GM18517 (cell line): Measurements from ENCODE around the gene LETM1.

ENCODE experiments used
- ATAC-seq: cut with Tn5 transposase; IDR thresholded peaks from one replicate; pipeline ENCODE4 v1.9.1; 2021; ENCODE audit warnings: mild to moderate bottlenecking, moderate library complexity; ENCODE audit not compliant: unreplicated experiment

The LETM1 gene

DNA sequence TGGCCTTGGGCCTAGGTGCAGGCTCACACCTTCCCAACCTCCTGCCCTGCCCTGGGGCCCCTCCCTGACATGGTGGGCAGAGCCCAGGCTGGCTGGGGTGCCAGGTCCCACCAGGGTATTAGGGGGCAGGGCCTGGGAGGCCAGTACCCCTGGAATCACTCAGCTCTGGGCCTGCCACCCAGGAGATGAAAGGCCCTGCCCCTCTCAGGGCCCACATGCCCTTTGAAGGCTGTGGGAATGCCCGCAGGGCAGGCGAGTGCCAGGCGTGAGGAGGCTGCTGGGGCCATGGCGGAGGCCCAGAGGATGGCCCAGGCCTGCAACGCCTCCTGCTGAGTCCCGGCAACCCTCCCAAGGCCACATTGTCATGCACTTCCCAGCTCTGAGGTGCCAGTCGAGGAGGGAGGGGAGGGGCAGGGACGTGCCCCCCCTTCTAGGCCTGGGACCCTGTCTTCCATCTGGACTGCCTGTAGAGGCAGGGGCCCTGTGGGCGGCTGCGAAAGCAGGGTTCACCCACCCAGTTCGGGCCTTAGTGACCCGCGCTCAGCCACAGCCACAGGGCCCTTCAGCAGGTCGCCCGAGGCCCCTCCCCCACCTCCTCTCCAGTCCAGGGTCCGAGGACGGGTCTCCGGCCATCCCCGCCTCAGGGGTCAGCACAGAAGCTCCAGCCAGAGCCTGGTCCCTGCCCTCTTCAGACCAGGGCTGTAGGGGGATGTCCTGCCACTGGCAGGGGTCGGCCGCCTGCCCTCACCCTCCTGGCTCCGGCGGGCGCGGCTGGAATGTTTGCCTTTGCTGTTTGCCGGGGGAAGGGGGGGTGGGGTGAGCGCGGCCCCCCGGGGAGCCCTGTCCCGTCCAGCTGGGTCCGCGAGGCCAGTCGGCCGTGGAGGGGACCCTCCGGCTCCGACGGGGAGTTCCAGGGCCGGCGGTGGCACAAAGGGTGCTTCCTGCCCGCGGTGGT is 89.6 kb downstream of the LETM1 start:
- ATAC-seq: no peak

DNA sequence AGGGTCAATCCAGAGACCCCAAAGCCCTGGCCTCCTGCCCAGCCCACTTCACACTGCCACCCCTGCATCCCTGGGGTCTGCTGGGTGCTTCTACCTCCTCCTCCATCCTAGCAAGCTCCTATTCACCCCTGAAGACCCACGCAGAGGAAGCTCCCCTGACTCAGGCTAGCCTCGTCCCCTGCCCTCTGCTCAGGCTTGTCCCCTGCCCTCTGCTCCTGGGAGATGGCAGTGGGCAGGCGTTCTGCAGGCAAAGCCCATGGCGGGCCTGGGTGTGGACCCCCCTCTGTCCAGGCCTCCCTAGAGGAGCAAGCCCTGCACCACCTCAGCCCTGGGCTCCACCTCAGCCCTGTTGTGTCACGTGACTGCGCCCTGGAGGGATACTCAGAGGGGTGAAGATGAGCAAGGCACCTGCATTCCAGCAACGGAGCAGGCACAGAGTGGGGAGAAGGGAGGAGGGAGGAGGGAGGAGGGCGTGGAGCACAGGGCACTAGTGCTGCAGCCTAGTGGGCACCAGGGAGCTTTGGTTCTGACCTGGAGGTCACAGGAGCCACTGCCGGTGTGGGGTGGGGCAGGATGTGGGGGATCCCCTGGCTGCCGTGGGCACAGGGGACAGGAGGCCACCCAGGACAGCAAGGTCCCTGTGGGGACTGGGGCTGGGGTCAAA is 90.4 kb downstream of the LETM1 start:
- no peak for ATAC-seq

GRCh38 chr4:1764670-1765069 is 91.3 kb downstream of the LETM1 start:
- ATAC-seq: no peak

DNA sequence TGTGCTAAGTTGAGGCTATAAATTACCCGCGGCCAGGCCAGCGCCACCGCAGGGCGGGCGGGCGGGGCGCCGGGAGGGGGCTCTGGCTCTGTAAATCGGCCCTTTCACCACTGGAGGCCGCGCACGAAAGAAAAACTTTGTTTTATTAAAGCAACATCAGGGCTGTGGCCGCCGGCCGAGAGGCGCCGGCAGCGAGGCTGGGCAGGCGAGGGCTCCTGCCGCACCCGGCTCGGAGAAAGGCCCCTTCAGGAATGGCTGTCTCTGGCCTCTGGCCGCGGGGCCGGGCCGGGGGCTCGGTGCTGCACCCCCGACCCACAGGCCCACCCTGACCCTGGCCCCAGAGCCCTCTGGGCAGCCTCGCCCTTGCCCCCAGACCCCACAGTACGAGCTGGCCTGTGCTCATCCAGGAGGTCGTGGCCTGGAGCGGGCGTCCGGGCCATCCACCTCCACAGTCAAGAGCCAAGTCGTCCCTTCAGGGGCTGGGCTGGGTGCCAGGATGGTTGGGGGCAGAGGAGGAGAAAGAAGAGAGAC is 92.3 kb downstream of the LETM1 start:
- no peak for ATAC-seq

DNA sequence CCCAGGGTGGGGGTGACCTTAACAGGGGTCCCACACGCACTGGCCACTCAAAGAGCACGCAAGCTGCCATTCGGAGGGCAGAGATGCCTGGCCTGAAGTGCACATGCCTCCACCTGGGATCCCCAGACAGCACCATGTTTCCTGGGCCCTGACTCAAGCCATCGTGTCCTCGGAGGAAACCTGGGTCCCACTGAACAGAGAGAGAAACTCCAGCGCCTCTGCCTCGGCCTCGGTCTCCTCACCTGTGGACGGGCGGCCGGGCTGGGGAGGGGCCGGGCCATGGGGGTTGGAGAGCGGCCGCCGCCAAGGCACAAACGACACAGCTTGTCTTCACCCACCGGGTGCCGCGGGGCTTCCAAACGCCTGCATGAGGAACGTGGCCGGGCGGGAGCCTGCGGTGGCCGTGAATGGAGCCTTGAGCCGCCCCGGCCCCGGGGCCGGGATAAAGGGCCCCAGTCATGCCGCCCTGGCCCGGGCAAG is 92.8 kb downstream of the LETM1 start:
- ATAC-seq: no peak

DNA sequence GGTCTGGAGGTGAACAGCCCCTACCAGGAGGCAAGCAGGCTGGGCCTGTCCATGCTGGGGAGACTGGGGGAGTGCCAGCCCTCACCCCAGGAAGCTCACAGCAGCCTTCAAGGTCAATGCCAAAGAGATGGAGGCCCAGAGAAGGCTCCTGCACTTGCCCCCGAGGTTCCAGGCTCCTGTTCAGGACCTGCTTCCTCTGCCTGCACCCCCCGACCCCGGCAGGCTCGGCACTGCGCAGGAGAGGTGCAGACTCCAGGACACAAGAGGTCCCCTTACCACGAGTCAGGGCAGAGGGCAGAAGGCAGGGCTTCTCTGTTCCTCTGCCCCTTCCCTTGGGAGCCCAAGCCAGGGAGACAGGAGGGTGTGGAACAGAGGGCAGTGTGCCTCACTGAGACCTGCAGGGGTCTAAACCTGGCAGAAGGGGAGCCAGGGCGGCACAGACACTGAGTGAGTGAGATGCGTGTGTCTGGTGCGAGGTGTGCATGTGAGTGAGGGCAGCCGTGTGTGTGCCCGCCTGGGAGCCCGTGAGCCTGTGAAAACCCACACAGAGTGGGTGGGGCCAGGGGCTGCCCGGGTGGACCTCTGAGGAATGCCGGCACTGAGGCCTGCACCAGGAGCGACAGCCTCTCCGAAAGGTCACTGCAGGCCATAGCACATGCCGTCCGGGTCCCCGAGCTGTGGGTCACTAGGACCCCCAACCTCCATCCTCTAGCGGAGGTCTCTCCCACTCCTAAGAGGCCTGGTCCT is 93.5 kb downstream of the LETM1 start:
- no peak for ATAC-seq
